ENCODE measurements around the gene RPA1.

DNA sequence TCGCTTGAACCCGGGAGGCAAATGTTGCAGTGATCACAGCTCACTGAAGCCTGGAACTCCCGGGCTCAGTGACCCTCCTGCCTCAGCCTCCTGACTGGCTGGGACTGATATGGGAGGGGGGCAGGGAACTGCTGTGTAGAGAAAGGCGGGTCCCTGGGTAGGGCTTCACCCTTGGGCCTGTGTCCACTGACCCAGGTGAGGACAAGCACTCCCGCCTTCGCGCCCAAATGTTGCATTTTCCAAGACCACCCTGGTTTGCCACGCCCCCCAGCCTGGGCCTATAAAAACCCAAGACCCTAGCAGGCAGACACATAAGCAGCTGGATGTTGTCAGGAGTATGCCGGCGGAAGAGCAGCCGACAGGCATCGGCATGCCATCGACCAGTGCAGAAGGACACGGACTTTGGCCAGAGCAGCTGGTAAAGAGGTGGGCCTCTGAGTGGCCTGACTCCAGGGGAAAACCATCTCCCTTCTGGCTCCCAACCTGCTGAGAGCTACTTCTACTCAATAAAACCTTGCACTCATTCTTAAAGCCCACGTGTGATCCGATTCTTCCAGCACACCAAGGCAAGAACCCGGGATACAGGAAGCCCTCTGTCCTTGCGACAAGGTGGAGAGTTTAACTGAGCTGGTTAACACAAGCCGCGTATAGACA lies 19.2 kb upstream of the RPA1 start:
- TF ChIP-seq SALL2 (tag by site-specific recombination; IDR thresholded peaks at IDR 0.05; ENCODE audit: borderline replicate concordance) (no peak), ZNF416 (tag by site-specific recombination; IDR thresholded peaks at IDR 0.05) (no peak), KLF8 (tag by site-specific recombination; IDR thresholded peaks at IDR 0.05) (no peak), ZNF660 (tag by site-specific recombination; IDR thresholded peaks at IDR 0.05) (no peak), ZNF132 (tag by site-specific recombination; IDR thresholded peaks at IDR 0.05; ENCODE audit: borderline replicate concordance) (no peak), CTCF (tag by site-specific recombination; IDR thresholded peaks at IDR 0.05) (no peak), ZNF18 (tag by site-specific recombination; IDR thresholded peaks at IDR 0.05) (no peak), ZFP3 (tag by site-specific recombination; IDR thresholded peaks at IDR 0.05; ENCODE audit: low read depth) (no peak), ZNF155 (tag by site-specific recombination; IDR thresholded peaks at IDR 0.05) (no peak), ZNF10 (tag by site-specific recombination; IDR thresholded peaks at IDR 0.05) (no peak)
- TF ChIP-seq, protein P1, sequence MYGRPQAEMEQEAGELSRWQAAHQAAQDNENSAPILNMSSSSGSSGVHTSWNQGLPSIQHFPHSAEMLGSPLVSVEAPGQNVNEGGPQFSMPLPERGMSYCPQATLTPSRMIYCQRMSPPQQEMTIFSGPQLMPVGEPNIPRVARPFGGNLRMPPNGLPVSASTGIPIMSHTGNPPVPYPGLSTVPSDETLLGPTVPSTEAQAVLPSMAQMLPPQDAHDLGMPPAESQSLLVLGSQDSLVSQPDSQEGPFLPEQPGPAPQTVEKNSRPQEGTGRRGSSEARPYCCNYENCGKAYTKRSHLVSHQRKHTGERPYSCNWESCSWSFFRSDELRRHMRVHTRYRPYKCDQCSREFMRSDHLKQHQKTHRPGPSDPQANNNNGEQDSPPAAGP (tag by site-specific recombination; IDR thresholded peaks at IDR 0.05) = no peak

Data from HEK293 (cell line).